ENCODE data around the gene FEM1B. TPM values are rescaled to one million over a fixed set of nuclear protein-coding genes. Genes with fewer than 3 reads are reported as not detected.
A peak's percentile ranks its signal among the peaks of the same experiment; 100 is the strongest.

FEM1B gene
- total RNA-seq, 1 experiment from 2014 or later, result 70.2 TPM

GRCh38 chr15:68264282-68264681 lies 13.3 kb upstream of the FEM1B start:
- no peak for TF ChIP-seq CTCF (IDR thresholded peaks at IDR 0.05; ENCODE audit: unreplicated experiment)
- no peak for DNase-seq (ENCODE audit: unreplicated experiment)
- Mint-ChIP-seq H3K27ac (ENCODE audit: low read depth, unreplicated experiment) (no peak overlapping the region), H3K4me1 (ENCODE audit: insufficient read depth, unreplicated experiment) (peaks cover 13% of the 10 kb centered on the region), H3K4me3 (ENCODE audit: unreplicated experiment) (no peak overlapping the region), H3K36me3 (ENCODE audit: insufficient read depth, unreplicated experiment) (peaks cover 6% of the 10 kb centered on the region), H3K9me3 (ENCODE audit: unreplicated experiment) (no peaks in the 10 kb centered on the region), H3K27me3 (ENCODE audit: insufficient read depth, unreplicated experiment) (no peaks in the 10 kb centered on the region)
- ChIA-PET POLR2A (interaction anchor here (0.6 to 6.3 kb wide), 10 partner anchors 10 to 612 kb away, joined by 3 to 120 read pairs (median 6); partner anchors contain the start of gene FEM1B), CTCF (interaction anchor here (0.7 to 1.2 kb wide), 5 partner anchors 11 to 39 kb away, joined by 3 to 6 read pairs (median 4); no protein-coding TSS in a partner anchor)
- intact Hi-C loops (cut with micrococcal nuclease), result no loop called here
- no TSS peak for BruUV-seq (replicated peaks)

GRCh38 chr15:68265081-68265480 lies 12.5 kb upstream of the FEM1B start:
- Mint-ChIP-seq H3K9me3 (ENCODE audit: unreplicated experiment) (no peaks in the 10 kb centered on the region), H3K4me3 (ENCODE audit: unreplicated experiment) (no peak overlapping the region), H3K27ac (ENCODE audit: low read depth, unreplicated experiment) (no peak overlapping the region), H3K27me3 (ENCODE audit: insufficient read depth, unreplicated experiment) (no peaks in the 10 kb centered on the region), H3K4me1 (ENCODE audit: insufficient read depth, unreplicated experiment) (peaks cover 13% of the 10 kb centered on the region), H3K36me3 (ENCODE audit: insufficient read depth, unreplicated experiment) (peaks cover 6% of the 10 kb centered on the region)
- POLR2A ChIA-PET, result interaction anchor here (1.0 to 6.3 kb wide), 10 partner anchors 8 to 36 kb away, joined by 3 to 120 read pairs (median 8); partner anchors contain the start of gene FEM1B
- no peak for DNase-seq (ENCODE audit: unreplicated experiment)
- no peak for TF ChIP-seq CTCF (IDR thresholded peaks at IDR 0.05; ENCODE audit: unreplicated experiment)
- intact Hi-C loops (cut with micrococcal nuclease), result no loop called here
- CTCF ChIA-PET, result interaction anchor here (1.2 kb wide), 1 partner anchor 18 kb away, joined by 3 read pairs; no protein-coding TSS in a partner anchor
- no TSS peak for BruUV-seq (replicated peaks)

GRCh38 chr15:68265674-68266073 lies 11.9 kb upstream of the FEM1B start:
- no TSS peak for BruUV-seq (replicated peaks)
- H3K27ac Mint-ChIP-seq (ENCODE audit: low read depth, unreplicated experiment), result no peak overlapping the region
- DNase-seq (ENCODE audit: unreplicated experiment), result no peak
- intact Hi-C loops (cut with micrococcal nuclease), result no loop called here
- CTCF ChIA-PET, result no interaction called here
- H3K4me3 Mint-ChIP-seq (ENCODE audit: unreplicated experiment), result no peak overlapping the region
- no peak for TF ChIP-seq CTCF (IDR thresholded peaks at IDR 0.05; ENCODE audit: unreplicated experiment)
- H3K9me3 Mint-ChIP-seq (ENCODE audit: unreplicated experiment), result no peaks in the 10 kb centered on the region
- H3K4me1 Mint-ChIP-seq (ENCODE audit: insufficient read depth, unreplicated experiment), result peaks cover 13% of the 10 kb centered on the region
- no peaks in the 10 kb centered on the region for H3K27me3 Mint-ChIP-seq (ENCODE audit: insufficient read depth, unreplicated experiment)
- POLR2A ChIA-PET, result interaction anchor here (1.1 to 6.3 kb wide), 7 partner anchors 8 to 29 kb away, joined by 4 to 120 read pairs (median 8); partner anchors contain the start of gene FEM1B
- peaks cover 6% of the 10 kb centered on the region for H3K36me3 Mint-ChIP-seq (ENCODE audit: insufficient read depth, unreplicated experiment)

- peak; percentile 43 for DNase-seq (ENCODE audit: unreplicated experiment)
- intact Hi-C loops (cut with micrococcal nuclease), result no loop called here
- BruUV-seq (replicated peaks), result no TSS peak
- Mint-ChIP-seq H3K4me1 (ENCODE audit: insufficient read depth, unreplicated experiment) (peaks cover 38% of the 10 kb centered on the region), H3K9me3 (ENCODE audit: unreplicated experiment) (no peaks in the 10 kb centered on the region), H3K4me3 (ENCODE audit: unreplicated experiment) (peak overlapping the region; percentile 35), H3K27me3 (ENCODE audit: insufficient read depth, unreplicated experiment) (no peaks in the 10 kb centered on the region), H3K27ac (ENCODE audit: low read depth, unreplicated experiment) (peak overlapping the region; percentile 80), H3K36me3 (ENCODE audit: insufficient read depth, unreplicated experiment) (peaks cover 6% of the 10 kb centered on the region)
- CTCF ChIA-PET, result interaction anchor here (0.7 kb wide), 1 partner anchor 945 kb away, joined by 3 read pairs; no protein-coding TSS in a partner anchor
- POLR2A ChIA-PET, result interaction anchor here (1.3 to 16.2 kb wide), 4 partner anchors 12 to 20 kb away, joined by 6 to 391 read pairs (median 100); partner anchors contain the start of gene FEM1B
- no peak for TF ChIP-seq CTCF (IDR thresholded peaks at IDR 0.05; ENCODE audit: unreplicated experiment)
Measured at GRCh38 chr15:68268405-68268804, 9.1 kb upstream of the FEM1B start.
